Fibroblast of skin of right biceps (primary cell): ENCODE measurements around the gene ZFHX2.
"Not testable (repeated sequence)": the region's sequence is repeated elsewhere in the genome, so short reads cannot be mapped to it uniquely, and the experiment has no call there.

Source experiments
- DNase-seq: peaks from one replicate; pipeline ENCODE4 v3.0.0-alpha.2; 2013

Gene ZFHX2

DNA sequence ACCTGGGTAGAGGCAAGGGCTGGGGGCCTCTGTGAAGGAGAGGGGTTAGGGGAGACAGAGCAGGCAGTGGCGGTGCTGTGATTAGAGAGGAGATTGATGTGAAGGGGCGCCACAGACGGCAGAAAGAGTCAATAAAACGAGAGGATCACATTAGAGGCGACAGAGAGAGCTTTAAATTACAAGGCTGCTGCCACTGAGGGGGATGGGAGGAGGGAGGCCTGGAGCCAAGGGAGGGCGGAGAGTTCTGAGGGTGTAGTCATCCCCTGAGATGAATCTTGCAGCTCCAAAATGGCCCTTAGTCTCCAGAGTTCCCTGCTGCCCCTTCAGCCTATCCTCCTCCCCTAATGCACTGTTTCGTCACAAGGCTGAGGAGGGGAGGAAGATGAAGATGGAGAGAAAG, 12.8 kb downstream of the ZFHX2 start:
- DNase-seq, result peak; percentile 49

DNA sequence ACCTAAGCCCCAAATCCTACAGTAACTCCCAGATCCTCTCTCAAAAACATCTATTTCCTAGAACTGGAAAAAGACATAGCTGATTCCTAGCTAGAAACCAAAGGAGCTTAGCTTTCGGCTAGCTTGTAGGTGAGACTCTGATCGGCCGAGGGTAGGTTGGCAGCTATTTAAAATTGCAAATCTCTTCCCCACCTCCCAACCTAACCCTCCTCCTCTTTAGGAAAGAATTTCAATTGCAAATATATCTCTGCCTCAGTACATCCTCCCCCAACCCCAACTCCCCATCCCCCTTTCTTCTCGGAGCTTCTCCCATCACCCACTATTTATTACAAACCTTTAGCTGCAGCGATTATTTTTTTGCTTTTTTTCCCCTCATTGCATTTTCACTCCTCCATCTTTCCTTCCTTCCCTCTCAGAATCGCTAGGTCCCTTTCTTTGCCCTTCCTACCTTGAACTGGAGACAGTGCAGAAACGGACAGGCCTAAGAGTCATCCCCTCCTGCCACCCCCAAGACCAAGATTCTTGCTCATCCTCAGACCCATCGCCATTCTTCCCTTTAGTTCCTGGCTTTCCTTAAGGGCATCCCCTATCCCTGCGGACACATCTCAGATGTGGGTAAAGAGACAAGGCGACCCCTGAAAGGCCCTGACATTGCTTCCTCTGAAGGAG, 13.4 kb downstream of the ZFHX2 start:
- DNase-seq, result no peak

DNA sequence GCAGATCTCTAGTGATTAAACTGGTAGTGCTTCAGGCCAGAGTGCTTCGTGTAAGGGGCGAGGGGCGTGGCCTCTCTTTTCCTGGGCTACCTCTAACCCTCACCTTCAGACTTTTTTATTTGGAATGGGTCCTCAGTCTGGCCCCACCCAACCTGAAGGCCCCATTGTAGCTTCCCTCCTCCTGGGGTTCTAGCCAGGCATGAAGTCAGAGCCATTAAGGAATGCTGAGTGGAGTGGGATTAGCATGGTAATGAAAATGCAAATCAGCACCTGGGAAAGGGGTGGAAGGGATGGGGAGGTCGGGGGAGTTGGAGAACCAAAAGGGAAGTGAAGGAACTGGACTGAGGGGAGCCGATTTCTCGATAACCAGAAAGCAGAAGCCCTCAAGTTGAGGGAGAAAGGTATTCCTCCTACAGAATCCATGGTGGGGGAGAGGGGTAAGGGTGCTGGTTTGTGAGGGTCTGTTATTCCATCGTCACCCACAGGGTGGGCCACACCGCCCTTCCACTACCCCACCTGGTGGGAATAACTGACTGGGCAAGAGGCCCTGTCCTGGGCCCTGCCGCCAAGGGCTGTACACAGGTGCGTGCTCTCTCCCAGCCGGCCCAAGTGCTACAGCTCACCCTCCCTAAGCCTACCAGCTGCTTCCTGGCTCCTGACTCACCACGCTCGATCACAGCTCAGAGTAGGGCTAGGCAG, 14.1 kb downstream of the ZFHX2 start:
- peak; percentile 20 for DNase-seq

DNA sequence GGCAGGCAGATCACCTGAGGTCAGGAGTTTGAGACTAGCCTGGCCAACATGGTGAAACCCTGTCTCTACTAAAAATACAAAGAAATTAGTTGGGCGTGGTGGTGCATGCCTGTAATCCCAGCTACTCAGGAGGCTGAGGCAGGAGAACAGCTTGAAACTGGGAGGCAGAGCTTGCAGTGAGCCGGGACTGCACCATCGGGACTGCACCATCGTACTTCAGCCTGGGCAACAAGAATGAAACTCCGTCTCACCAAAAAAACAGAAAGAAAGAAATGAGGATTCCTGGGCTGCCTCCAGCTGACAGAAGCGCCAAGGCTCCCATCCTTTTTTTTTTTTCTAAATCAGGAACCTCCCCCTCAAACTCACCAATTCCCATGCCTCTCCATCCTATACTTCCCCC, 14.7 kb downstream of the ZFHX2 start:
- DNase-seq, result not testable (repeated sequence)

GRCh38 chr14:23536494-23536893, 15.1 kb downstream of the ZFHX2 start:
- DNase-seq, result no peak

GRCh38 chr14:23535943-23536342, 15.6 kb downstream of the ZFHX2 start:
- DNase-seq, result no peak

GRCh38 chr14:23533652-23534435, 17.7 kb downstream of the ZFHX2 start:
- no peak for DNase-seq

- no peak for DNase-seq
Measured at GRCh38 chr14:23532658-23533057, 18.9 kb downstream of the ZFHX2 start.

DNA sequence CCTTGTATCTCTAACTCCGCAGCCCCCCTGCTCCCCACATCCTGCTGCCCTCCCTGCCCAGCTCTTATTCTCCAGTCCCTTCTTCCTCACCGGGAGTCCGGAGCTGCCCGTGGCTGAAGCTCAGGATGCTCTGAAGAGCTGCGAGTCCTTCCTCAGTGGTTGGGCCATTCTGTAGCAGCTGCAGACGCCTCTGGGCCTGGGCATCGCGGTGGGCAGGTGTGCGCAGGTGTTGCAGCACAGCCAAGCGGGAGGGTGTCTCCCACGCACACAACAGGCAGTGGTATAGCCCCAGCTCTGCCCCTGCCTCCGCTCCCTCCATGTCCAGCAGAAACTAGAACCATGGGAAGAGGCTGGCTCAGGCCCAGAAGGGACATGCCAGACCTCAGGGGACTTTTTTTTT, 20.2 kb downstream of the ZFHX2 start:
- no peak for DNase-seq

- DNase-seq, result no peak
Measured at GRCh38 chr14:23530375-23531055, 21.1 kb downstream of the ZFHX2 start.

- DNase-seq, result no peak
Measured at GRCh38 chr14:23529016-23529415, 22.5 kb downstream of the ZFHX2 start.

DNA sequence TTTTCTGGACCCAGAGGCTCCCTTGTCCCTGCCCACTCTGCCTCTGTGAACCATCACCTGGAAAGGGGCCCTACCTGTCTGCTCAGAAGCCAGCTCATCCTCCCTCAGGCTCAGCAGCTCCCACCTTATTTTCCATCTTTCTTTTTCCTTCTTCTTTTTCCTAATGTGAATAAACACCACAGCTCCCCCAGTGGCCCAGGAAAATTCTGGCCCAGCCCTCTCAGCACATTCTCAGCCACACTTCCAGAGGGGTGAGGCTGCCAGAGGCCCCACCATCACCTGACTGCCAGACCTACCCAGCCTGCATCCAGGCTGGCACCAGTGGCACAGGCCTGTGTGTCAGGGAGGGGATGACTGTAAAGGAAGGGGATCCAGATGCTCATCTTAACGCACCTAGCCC, 23.0 kb downstream of the ZFHX2 start:
- DNase-seq, result no peak

DNA sequence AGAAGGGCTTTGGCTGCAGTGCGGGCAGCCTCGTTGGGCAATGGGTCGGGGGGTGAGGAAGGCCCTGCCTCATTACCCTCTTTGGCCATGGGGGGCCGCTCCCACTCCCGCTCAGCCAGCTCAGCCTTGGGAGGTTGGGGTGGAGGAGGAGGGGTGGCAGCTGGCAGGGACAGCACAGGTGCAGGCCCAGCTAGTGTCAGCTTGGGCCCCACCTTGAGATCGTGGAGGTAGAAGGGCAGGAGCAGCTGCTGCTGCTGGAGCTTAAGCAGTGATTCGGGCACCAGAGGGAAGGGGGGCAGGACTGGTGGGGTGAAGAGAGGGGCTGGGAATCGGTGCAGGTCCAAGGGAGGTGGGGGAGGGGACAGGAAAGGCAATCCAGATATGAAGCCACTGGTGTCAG, 26.0 kb downstream of the ZFHX2 start:
- no peak for DNase-seq

- no peak for DNase-seq
Measured at GRCh38 chr14:23524954-23525353, 26.6 kb downstream of the ZFHX2 start.

GRCh38 chr14:23523229-23524016, 28.1 kb downstream of the ZFHX2 start:
- DNase-seq, result no peak

DNA sequence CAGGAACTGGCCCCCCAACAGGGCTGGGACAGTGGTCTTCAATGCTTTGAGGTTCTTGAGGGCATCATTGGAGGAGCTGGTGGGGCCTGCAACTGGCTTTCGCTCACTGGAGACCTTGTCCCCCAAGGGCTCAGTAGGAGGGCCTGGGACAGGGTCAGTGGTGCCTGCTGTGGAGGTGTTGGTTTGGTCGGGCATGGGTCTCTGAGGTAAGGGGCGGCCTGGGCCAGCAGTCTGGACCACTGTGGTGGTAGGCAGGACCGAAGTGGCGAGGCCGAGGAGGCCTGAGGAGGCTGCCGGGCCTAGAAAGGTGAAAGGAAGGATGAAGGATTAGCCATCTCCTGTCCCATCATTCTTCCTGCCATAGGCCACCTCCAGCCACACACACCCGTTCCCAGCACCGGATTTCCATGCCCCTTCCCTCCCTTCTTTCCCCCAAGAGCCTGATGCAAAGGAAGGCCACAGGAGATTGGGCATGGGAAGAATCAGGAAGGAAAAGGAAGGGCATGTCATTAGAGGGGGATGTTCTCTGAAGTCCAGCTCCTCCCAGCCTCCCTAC, 28.8 kb downstream of the ZFHX2 start:
- DNase-seq, result no peak

DNA sequence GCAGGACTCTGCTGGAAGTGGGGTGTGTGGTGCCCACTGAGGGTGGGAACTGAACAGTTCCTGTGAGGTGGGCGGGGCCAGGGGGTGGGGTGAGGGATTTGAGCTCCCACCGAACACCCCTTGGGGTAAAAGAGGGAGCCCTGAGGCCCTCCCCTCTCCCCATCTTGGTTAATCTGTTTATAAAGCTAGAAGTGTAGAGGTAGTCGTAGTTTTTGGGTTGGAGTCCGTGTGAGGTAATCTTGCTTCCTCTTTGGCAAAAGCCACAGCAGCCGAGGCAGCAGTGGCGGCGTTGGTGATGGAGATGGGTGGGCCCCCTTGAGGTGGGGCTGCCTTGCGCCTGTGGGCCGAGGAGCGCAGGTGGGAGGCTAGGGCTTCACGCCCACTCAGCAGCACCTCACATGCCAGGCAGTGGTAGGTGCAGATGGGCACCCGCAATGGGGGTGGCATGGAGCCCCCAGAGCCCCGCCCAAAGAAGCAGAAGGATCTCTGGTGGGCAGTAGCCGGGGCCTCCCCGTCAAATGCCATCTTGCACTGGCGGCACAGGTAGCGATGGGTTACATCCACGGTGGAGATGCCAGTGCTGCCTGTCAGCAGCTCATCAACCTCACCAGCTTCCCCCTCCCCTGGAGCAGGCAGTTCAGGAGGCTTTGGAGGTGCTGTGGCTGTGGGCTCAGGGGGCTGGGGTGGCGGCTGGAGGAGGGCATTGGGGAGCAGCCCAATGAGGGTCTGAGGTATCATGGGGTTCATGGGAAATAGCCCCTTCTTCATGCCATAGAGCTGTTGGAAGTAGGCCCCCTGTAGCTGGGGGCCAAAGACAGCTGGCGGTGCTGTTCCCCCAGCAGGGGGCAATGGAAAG, 29.6 kb downstream of the ZFHX2 start:
- no peak for DNase-seq

DNA sequence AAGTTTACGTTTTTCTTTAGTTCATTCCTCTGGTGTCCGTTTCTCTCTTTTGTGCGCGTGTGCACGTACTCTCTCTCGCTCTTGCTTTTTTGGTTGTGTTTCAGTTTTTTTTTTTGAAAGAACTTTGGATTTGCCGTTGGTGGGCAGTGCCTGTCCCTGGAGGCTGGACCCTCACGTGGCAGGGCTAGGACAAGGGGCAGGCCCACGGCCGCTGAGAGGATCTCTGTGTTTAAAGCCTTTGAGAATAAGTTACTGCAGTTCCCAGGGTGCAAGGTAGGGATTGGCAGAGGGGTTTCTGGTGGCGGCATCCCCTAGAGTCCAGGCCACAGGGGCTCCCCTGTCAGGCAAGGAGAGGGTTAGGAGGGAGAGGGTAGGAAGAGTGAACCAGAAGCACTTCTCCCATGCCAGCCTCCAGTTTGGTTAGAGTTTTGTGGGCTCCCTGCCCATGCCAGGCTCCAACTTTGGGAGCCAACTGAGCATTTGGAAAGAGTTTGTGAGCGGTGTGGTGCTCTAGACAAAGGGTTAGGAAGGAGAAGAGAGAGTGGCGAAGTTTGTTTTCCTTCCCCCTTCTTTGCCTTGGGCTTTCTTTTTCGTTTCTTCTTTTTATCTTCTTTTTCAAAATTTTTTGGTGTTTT, 30.5 kb downstream of the ZFHX2 start:
- no peak for DNase-seq

DNA sequence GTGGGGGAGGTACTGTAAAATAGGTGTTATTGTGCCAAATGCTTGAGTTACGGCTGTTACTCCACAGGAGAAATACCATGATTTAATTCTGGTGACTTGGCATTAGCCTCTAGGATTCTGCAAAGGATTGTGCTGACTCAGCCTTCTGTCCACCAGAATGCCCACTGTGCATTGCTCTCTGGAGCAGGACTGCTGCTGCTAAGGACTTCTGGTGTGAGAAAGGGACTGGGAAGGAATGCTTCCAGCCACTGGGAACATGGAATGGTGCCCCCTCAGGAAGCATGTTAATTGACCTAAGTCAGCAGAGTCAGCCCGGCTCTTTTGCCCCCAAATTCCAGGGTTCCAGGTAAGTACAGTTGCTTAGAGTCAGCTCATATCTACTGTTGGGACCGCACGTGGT, 32.9 kb downstream of the ZFHX2 start:
- DNase-seq, result no peak

DNA sequence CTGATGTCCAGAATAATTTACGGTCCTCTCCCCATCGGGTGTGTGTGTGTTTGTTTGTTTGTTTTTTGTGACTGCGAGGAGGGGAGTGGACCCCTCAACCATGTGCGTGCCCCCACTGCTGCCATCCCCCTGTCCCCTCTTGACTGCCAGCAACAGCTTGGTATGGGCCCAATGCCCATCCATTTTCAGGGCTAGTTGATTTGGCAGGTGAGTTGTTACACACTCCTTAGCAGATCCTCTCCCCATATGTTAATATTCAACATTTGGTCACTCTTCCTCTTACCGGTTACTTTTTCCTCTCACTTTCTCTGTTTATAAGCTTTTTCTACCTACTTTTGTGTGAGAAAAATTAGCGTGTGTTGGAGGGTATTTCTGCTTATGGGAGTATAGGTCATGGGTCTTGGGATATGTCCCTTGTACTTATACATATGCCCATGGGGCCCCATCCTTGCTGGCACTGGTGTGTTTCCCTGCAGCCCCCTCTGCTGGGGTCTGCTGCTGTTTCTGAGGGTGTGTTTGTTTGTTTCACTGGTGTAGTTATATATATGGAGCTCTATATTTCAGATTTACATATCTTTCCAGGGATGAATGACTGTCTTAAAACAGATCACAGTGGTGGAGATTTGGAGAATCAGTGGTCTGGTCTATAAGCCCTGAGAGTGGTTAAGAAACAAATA, 33.8 kb downstream of the ZFHX2 start:
- DNase-seq, result no peak
